ENCODE results near the gene NUP93. TPM values are rescaled to one million over a fixed set of nuclear protein-coding genes. Genes with fewer than 3 reads are reported as not detected.
A peak's percentile ranks its signal among the peaks of the same experiment; 100 is the strongest.

The NUP93 gene
- total and polyA plus RNA-seq, 11 donors = 21.8 to 49.0 (median 27.8) TPM

DNA sequence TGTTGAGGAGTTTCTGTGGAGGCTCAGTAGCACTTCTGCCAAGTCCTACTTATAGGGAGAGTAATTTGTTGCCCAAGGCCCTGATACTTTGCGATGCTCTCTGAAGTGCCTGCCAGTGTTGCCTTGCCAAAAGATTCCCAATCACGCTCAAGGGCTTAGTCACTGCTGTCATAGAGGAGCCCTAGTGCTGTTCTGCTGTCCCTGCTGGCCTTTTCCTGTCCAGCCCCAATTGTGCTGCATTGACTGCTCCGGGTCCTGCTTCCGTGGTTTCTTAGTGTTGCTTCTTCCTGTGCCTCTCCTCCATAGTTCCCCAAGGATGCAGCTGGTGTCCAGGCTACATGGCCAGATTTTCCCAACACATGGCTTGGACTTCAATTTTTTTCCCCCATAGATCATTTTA is 13.9 kb downstream of the NUP93 start:
- ATAC-seq (peak; percentile 76 to 92 (median 88)), DNase-seq (peak in 3 of 5 donors; percentile 36 to 73 (median 51))
- no peak for TF ChIP-seq POLR2A (IDR thresholded peaks at IDR 0.05)
- TF ChIP-seq, protein P1, sequence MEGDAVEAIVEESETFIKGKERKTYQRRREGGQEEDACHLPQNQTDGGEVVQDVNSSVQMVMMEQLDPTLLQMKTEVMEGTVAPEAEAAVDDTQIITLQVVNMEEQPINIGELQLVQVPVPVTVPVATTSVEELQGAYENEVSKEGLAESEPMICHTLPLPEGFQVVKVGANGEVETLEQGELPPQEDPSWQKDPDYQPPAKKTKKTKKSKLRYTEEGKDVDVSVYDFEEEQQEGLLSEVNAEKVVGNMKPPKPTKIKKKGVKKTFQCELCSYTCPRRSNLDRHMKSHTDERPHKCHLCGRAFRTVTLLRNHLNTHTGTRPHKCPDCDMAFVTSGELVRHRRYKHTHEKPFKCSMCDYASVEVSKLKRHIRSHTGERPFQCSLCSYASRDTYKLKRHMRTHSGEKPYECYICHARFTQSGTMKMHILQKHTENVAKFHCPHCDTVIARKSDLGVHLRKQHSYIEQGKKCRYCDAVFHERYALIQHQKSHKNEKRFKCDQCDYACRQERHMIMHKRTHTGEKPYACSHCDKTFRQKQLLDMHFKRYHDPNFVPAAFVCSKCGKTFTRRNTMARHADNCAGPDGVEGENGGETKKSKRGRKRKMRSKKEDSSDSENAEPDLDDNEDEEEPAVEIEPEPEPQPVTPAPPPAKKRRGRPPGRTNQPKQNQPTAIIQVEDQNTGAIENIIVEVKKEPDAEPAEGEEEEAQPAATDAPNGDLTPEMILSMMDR (IDR thresholded peaks at IDR 0.05) = peak in 2 of 12 donors; percentile 5 to 17
- no peaks in the 10 kb centered on the region for H3K9me3 ChIP-seq
- peaks cover 0 to 9% (median 0%) of the 10 kb centered on the region in 9 donors for H3K36me3 ChIP-seq
- no peaks in the 10 kb centered on the region for H3K27me3 ChIP-seq
- WGBS, 4 donors = 14 to 27% (median 16%) methylated on average over 4 of the region's 4 CpGs
- peaks cover 0 to 55% (median 37%) of the 10 kb centered on the region in 12 donors for H3K4me1 ChIP-seq
- intact Hi-C loops (cut with DNase I) = no loop called here
- peak overlapping the region in 7 of 12 donors; percentile 9 to 62 (median 50) for H3K27ac ChIP-seq
- H3K4me3 ChIP-seq = no peak overlapping the region

DNA sequence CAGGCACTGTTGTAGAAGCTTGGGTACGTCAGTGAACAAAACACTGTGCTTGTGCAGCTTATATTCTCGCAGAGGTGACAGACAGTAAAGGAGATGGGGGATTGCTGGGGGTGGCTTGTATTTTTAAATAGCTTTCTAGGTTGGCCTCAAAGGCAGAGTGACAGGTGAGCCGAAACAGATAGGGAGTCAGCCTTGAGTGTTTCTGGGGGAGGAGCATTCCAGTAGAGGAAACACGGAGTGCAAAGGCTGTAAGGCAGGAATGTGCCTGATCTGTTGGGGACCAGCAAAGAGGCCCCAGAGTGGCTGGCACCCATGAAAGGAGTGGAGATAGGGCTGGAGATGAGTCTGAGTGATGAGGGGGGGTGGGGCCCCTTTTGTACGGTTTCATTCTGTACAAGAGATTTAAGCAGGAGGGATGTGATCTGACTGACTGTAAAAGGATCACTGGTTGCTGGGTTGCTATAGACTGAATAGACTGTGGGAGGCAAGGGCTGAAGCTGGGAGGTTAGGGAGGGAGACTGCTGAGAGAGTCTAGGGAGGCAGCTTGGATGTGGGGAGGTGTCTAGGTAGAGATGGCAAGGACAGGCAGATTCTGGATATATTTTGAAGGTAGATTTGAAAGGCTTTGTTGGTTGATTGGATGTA is 15.2 kb downstream of the NUP93 start:
- TF ChIP-seq, protein P1 (IDR thresholded peaks at IDR 0.05) = no peak
- TF ChIP-seq POLR2A (IDR thresholded peaks at IDR 0.05) = no peak
- Histone ChIP-seq H3K36me3 (peaks cover 0 to 14% (median 0%) of the 10 kb centered on the region in 9 donors), H3K27ac (peak overlapping the region in 6 of 12 donors; percentile 3 to 61 (median 38)), H3K4me1 (peaks cover 0 to 63% (median 38%) of the 10 kb centered on the region in 12 donors), H3K27me3 (no peaks in the 10 kb centered on the region), H3K9me3 (no peaks in the 10 kb centered on the region), H3K4me3 (no peak overlapping the region)
- ATAC-seq (peak; percentile 53 to 75 (median 72)), DNase-seq (peak in 2 of 5 donors; percentile 31 to 44)
- intact Hi-C loops (cut with DNase I) = no loop called here
- WGBS, 4 donors = 48 to 63% (median 59%) methylated on average over 5 of the region's 5 CpGs

DNA sequence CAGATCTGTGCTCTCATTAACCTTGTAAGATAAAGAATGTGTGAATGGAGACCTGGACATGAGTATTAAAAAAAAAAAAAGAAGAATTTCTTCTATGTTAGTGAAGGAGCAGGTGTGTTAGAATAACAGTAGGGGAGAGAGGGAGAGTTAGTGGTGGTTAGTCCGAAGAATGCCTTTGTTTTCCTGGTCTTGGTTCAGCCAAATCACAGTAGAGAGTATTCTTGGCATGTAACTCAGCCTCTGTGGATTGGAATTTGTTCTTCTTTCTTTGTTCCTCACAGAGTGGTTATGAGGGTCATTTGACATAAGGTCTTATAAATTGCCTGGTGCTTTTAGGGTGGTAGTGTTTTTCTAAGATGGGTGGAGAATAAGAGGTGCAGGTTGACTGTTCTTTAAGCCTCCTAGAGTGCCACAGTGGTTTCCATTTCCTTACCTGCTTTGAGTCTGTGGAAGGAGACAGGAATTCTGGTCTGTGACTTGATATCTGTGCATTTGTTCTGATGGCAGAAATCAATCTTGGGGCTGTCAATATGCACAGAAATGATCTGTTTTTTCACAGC is 17.6 kb downstream of the NUP93 start:
- H3K27me3 ChIP-seq = no peaks in the 10 kb centered on the region
- H3K4me3 ChIP-seq = no peak overlapping the region
- peaks cover 0 to 66% (median 35%) of the 10 kb centered on the region in 12 donors for H3K4me1 ChIP-seq
- TF ChIP-seq, protein P1 (IDR thresholded peaks at IDR 0.05) = no peak
- TF ChIP-seq POLR2A (IDR thresholded peaks at IDR 0.05) = no peak
- H3K27ac ChIP-seq = peak overlapping the region in 4 of 12 donors; percentile 5 to 30 (median 8)
- peaks cover 0 to 29% (median 0%) of the 10 kb centered on the region in 9 donors for H3K36me3 ChIP-seq
- 39 to 47% (median 45%) methylated on average over 1 of the region's 1 CpG for WGBS, 4 donors
- no peaks in the 10 kb centered on the region for H3K9me3 ChIP-seq
- DNase-seq (no peak), ATAC-seq (no peak)
- intact Hi-C loops (cut with DNase I) = no loop called here

DNA sequence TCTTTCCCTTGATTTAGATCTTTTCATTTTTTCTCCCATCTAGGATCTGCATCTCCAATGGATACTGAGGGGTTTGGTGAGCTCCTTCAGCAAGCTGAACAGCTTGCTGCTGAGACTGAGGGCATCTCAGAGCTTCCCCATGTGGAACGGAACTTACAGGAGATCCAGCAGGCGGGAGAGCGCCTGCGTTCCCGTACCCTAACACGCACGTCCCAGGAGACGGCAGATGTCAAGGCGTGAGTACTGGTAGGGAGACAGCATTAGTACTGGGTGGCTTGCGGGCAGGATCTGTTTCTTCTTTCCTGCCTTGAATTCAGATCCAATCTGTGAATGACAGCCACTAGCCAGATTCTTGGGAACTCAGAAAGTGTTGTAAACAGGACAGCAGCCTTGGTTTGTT is 18.3 kb downstream of the NUP93 start:
- 82 to 92% (median 90%) methylated on average over 10 of the region's 10 CpGs for WGBS, 4 donors
- H3K27me3 ChIP-seq = no peaks in the 10 kb centered on the region
- peak overlapping the region in 1 of 12 donors; percentile 9 for H3K27ac ChIP-seq
- no peak for TF ChIP-seq POLR2A (IDR thresholded peaks at IDR 0.05)
- TF ChIP-seq, protein P1 (IDR thresholded peaks at IDR 0.05) = no peak
- peaks cover 0 to 64% (median 33%) of the 10 kb centered on the region in 12 donors for H3K4me1 ChIP-seq
- no peaks in the 10 kb centered on the region for H3K9me3 ChIP-seq
- ATAC-seq (no peak), DNase-seq (no peak)
- intact Hi-C loops (cut with DNase I) = no loop called here
- no peak overlapping the region for H3K4me3 ChIP-seq
- peaks cover 0 to 29% (median 0%) of the 10 kb centered on the region in 9 donors for H3K36me3 ChIP-seq
